MCF 10A (cell line): Measurements from ENCODE around the gene TGM4. TPM values are rescaled to one million over a fixed set of nuclear protein-coding genes. Genes with fewer than 3 reads are reported as not detected.

Experiments
- BruUV-seq: library from RNA; stranded (reverse); fragments of 400-500 nt; replicated peaks from 2 replicates; lab custom pipeline; 2021; lab: Mats Ljungman, UMichigan
- CTCF ChIA-PET: fragments of 300-600 bp; sonication (Branson Sonifier 250); formaldehyde crosslinking; extraction: SDS; loops from one replicate; lab custom pipeline; 2021; ENCODE audit warnings: antibody characterized with exemption, inconsistent platforms; lab: Yijun Ruan, JAX
- POLR2A ChIA-PET: fragments of 300-600, 350-650 bp; sonication (Branson Sonifier 250); formaldehyde crosslinking; extraction: SDS; loops from one replicate; lab custom pipeline; 2020; ENCODE audit warnings: antibody characterized with exemption, inconsistent platforms; lab: Yijun Ruan, JAX
- DNase-seq: peaks from one replicate; pipeline ENCODE4 v3.0.0-alpha.2; 2018; ENCODE audit not compliant: unreplicated experiment
- H3K27ac Mint-ChIP-seq: one replicate; pipeline ENCODE4 v1.8.0; 2022; ENCODE audit warnings: mild to moderate bottlenecking, low read depth, mixed read lengths; ENCODE audit not compliant: unreplicated experiment
- H3K27me3 Mint-ChIP-seq: one replicate; pipeline ENCODE4 v1.8.0; 2022; ENCODE audit warnings: mixed read lengths; ENCODE audit not compliant: insufficient read depth, unreplicated experiment
- H3K36me3 Mint-ChIP-seq: one replicate; pipeline ENCODE4 v1.8.0; 2022; ENCODE audit warnings: mild to moderate bottlenecking, moderate library complexity, mixed read lengths; ENCODE audit not compliant: insufficient read depth, unreplicated experiment
- H3K4me1 Mint-ChIP-seq: one replicate; pipeline ENCODE4 v1.8.0; 2022; ENCODE audit warnings: mixed read lengths; ENCODE audit not compliant: insufficient read depth, unreplicated experiment
- H3K4me3 Mint-ChIP-seq: one replicate; pipeline ENCODE4 v1.8.0; 2022; ENCODE audit warnings: mild to moderate bottlenecking, moderate library complexity, mixed read lengths; ENCODE audit not compliant: unreplicated experiment
- H3K9me3 Mint-ChIP-seq: one replicate; pipeline ENCODE4 v1.8.0; 2022; ENCODE audit warnings: mixed read lengths; ENCODE audit not compliant: unreplicated experiment
- CTCF ChIP-seq: fragments of 200-600 bp; IDR thresholded peaks from one replicate; pipeline ENCODE4 v1.8.0; 2022; ENCODE audit warnings: antibody characterized with exemption, mild to moderate bottlenecking; ENCODE audit not compliant: unreplicated experiment
- intact Hi-C: fragments of 100-400 bp; cut with micrococcal nuclease; formaldehyde crosslinking; loops from 2 replicates; pipeline ENCODE4 v1.14.1; 2022
- total RNA-seq: library from RNA; stranded (reverse); gene quantifications from 2 replicates; pipeline ENCODE4 v1.2.3, GENCODE V29; 2022

The TGM4 gene
- total RNA-seq, 1 experiment from 2014 or later: 2.5 TPM

DNA sequence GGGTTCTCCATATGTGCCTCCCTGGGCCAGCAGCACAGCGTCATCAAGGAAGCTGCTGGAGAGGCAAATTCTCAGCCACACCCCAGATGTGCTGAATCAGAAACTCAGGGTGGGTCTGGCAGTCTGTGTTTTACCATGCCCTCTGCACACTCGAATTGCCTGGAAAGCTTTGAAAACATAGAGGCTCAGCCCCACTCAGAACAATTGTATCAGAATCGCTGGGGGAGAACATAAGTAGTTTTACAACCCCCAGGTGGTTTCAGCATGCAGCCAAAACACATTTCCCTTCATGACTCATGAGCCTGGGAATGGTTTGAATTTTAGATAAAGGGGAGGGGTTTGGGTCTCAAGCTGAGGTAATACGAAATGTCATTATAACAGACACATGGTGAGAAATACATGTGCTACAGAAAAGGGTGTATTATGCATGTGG, 9.6 kb downstream of the TGM4 start:
- CTCF ChIA-PET: interaction anchor here (0.6 to 3.5 kb wide), 4 partner anchors 17 to 30 kb away, joined by 3 to 13 read pairs (median 3); no protein-coding TSS in a partner anchor
- peaks cover 47% of the 10 kb centered on the region for H3K4me1 Mint-ChIP-seq

DNA sequence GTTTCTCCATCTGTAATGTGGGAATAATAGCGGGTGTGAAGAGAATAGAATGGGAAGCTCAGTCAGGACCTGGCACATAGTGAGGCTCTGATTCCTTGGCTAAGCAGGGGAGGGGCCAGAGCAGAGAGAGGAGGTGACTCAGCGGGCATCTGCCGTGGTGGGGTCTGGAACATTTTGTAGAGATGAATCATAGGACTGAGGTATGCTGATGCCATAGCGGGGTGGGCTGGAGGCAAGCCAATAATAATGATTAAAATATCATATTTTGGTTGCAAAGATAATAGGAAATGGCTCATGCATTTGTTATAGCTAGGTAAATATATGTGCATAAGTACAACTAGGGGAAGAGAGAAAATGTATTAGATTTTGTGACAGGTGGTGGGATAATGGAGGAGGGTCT, 11.2 kb downstream of the TGM4 start:
- H3K27me3 Mint-ChIP-seq: no peaks in the 10 kb centered on the region
- BruUV-seq: no TSS peak
- TF ChIP-seq CTCF: no peak
- peak overlapping the region; percentile 30 for H3K4me3 Mint-ChIP-seq
- H3K4me1 Mint-ChIP-seq: peaks cover 47% of the 10 kb centered on the region
- ChIA-PET CTCF (interaction anchor here (0.7 to 3.5 kb wide), 3 partner anchors 21 to 123 kb away, joined by 3 to 13 read pairs (median 4); no protein-coding TSS in a partner anchor), POLR2A (interaction anchor here (0.8 to 3.5 kb wide), 10 partner anchors 22 to 547 kb away, joined by 3 to 36 read pairs (median 6); partner anchors contain the start of genes EXOSC7, KIAA1143, KIF15 and TCAIM)
- peaks cover 7% of the 10 kb centered on the region for H3K36me3 Mint-ChIP-seq
- peak; percentile 98 for DNase-seq
- H3K27ac Mint-ChIP-seq: peak overlapping the region; percentile 79
- intact Hi-C loops: loop anchor here (2.0 to 10.0 kb wide), 4 partner anchors 29 to 237 kb away; partner anchors contain the start of genes EXOSC7 and ZDHHC3
- no peaks in the 10 kb centered on the region for H3K9me3 Mint-ChIP-seq

More for the DNA sequence above, 9.6 kb downstream of the TGM4 start:
- peak; percentile 96 for DNase-seq
- POLR2A ChIA-PET: interaction anchor here (0.6 to 3.5 kb wide), 16 partner anchors 10 to 546 kb away, joined by 3 to 36 read pairs (median 4); partner anchors contain the start of genes EXOSC7, KIAA1143, KIF15 and TMEM42
- no peaks in the 10 kb centered on the region for H3K9me3 Mint-ChIP-seq
- peak overlapping the region; percentile 30 for H3K4me3 Mint-ChIP-seq
- intact Hi-C loops: loop anchor here (1.0 to 10.0 kb wide), 3 partner anchors 23 to 91 kb away; partner anchors contain the start of genes EXOSC7, TMEM42 and ZDHHC3
- TF ChIP-seq CTCF: no peak
- H3K27me3 Mint-ChIP-seq: no peaks in the 10 kb centered on the region
- peak overlapping the region; percentile 98 for H3K27ac Mint-ChIP-seq
- no TSS peak for BruUV-seq
- H3K36me3 Mint-ChIP-seq: peaks cover 7% of the 10 kb centered on the region

DNA sequence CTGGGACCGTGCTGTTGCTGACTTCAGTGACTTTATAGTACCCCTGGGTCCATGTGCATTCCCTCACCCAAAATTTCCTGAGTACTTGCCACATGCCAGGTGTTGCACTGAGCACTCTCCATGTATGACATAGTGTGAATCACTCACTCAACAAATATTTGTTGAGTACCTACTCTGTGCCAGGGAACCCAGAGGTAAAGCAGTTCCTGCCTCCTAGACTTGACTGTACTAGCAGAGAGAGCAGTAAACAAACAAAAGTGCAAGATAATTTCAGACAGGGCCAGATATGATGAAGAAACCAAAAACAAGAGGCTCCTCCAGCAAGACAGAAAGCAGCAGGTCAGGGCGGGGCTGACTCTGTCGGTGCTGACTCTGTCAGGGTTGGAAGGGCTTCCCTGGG, 12.2 kb downstream of the TGM4 start:
- intact Hi-C loops: loop anchor here (2.0 to 10.0 kb wide), 3 partner anchors 56 to 236 kb away; partner anchors contain the start of genes EXOSC7 and ZDHHC3
- BruUV-seq: no TSS peak
- H3K4me1 Mint-ChIP-seq: peaks cover 51% of the 10 kb centered on the region

More for the DNA sequence above, 12.2 kb downstream of the TGM4 start:
- ChIA-PET CTCF (interaction anchor here (0.7 to 3.5 kb wide), 2 partner anchors 21 to 27 kb away, joined by 4 to 13 read pairs; no protein-coding TSS in a partner anchor), POLR2A (interaction anchor here (0.7 to 3.5 kb wide), 8 partner anchors 20 to 548 kb away, joined by 3 to 36 read pairs (median 4); partner anchors contain the start of genes EXOSC7, KIAA1143, KIF15 and TCAIM)
- peak; percentile 89 for DNase-seq
- H3K36me3 Mint-ChIP-seq: peaks cover 7% of the 10 kb centered on the region
- H3K4me3 Mint-ChIP-seq: peak overlapping the region; percentile 17
- no peaks in the 10 kb centered on the region for H3K9me3 Mint-ChIP-seq
- H3K27ac Mint-ChIP-seq: peak overlapping the region; percentile 79
- TF ChIP-seq CTCF: no peak
- H3K27me3 Mint-ChIP-seq: no peaks in the 10 kb centered on the region
